Cerebellar cortex (tissue), 1 donor: Measurements from ENCODE around the gene SLC35F3.
A peak's percentile ranks its signal among the peaks of the same experiment; 100 is the strongest.
"Not testable (repeated sequence)": the region's sequence is repeated elsewhere in the genome, so short reads cannot be mapped to it uniquely, and the experiment has no call there.

Source experiments
- DNase-seq: peaks from one replicate; pipeline ENCODE4 v3.0.0-alpha.2; 2015; ENCODE audit warnings: low spot score

Gene SLC35F3

DNA sequence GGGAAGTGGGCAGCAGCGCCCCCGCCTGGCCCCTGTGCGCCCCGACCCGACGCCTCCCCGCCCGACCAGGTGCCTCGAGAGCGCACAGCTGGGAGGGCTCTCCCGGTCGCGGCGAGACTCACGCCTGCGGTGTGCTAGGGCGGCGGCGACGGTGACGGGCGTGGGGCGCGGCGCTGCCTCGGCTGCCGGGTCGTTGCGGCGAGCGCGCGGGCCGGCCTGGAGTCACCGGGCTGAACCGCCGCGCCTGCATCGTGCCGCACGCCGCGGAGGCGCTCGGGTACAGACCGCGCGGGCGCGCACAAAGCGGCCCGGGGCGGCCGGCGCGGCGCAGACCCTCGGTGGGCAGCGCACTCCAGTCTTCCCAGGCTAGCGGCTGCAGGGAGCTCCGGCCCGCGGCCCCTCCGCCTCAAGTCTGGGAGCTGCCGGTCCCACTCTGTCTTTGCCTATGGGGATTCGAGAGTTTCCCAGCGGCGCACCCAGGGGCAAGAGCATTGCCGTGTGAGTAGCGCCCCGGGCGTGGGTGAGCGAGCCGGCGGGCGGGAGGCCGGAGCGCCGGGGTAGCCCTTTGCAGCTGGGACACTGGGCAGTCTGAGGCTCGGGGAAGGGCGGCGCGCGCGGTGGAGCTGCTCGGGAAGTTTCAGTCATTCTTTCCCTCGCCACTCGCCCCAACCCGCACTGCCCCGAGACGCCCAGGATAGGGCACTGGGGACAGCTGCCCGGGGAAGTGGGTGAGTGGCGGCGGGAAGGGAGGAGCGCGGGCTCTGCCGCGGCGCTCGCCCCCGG, at the start of gene SLC35F3:
TSS of gene SLC35F3 (plus strand) at position 44 of the 783 bp plus-strand sequence.
- peak; percentile 16 for DNase-seq

DNA sequence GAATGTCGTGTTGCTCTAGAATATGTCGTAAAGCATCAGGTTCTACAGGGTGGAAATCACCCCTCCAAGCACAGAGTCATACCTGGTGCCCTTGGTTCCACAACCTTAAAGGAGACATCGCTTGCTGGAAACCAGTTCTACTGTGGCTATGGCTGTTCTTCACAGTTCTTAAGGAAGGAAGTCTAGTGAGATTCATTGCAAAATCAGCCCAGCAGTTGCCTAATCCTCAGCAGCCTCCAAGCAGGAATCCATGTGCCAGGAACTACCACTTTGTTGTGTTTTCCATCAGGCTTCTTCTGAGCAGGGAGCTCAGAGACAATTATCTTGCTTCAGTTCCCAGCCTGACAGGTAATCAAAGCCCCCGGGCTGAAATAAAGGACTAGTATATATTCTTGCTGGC, 45.0 kb upstream of the SLC35F3 start:
- DNase-seq, result no peak

DNA sequence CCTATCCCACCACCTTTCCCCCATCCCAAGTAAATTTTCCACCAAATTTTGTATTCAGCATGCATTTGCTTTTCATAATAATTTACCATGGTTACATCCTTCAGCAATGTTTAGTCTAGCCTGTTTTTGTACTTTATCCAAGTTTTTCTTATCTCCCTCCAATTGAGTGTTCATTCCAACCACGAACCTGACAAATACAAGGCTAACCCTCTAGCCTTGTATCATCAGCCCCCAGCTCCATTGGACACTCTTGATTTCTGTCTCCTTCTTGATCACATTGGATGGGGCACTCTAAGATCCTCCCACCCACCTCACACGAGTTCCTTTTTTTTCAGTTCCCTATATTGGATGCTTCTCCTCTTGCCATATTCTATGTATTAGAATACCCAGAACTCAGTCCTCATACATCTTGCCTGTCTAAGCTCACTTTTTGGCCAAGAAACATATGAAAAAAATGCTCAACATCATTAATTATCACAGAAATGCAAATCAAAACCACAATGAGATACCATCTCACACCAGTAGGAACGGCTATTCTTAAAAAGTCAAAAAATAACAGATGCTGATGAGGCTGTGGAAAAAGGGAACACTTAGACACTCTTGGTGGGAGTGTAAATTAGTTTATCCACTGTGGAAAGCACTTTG, 40.5 kb upstream of the SLC35F3 start:
- DNase-seq, result no peak

DNA sequence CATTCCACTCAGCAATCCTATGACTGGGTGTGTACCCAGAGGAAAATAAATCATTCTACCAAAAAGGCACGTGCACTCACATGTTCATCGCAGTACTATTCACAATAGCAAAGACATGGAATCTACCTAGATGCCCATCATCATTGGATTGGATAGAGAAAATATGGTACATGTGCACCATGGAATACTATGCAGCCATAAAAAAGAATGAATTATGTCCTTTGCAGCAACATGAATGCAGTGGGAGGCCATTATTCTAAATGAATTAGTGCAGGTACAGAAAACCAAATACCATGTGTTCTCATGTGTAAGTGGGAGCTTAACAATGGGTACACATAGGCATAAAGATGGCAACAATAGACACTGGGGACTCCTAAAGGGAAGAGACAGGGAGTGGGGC, 39.9 kb upstream of the SLC35F3 start:
- DNase-seq, result no peak

- DNase-seq, result no peak
Measured at GRCh38 chr1:233865216-233865615, 39.3 kb upstream of the SLC35F3 start.

DNA sequence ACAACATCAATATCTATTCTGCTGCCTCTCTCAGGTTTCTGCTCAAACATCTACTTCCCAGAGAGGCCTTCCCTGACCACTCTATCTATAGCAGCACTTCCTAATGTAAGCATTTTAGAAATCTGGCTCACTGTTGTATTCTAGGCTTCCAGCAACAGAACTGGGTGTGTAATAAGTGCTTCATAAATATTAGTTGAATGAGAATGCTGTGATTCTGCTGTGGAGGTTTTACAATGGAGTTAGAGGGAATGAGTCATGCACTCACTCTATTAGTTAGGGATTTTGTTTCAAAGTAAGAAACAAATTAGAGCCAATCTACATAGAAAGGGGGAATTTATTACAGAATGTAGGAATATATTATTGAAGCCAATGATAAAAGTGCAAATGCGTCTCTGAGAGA, 38.6 kb upstream of the SLC35F3 start:
- no peak for DNase-seq

DNA sequence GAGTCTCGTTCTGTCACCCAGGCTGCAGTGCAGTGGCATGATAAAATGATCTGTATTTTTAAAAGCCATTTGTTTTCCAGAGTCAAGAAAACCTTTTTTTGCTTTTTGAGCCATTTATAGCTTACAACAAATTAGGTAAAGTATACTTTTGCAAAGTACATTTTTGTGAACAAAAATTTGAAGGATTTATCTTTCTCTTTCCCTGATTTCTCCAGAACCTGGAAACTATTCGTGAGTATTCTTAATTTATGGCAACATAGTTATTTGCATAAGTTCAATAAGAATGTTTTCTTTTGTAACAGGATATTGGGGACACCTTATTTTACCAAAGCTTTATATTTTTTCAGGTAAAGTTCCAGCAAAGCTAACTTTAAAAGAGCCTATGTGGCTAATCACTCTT, 37.4 kb upstream of the SLC35F3 start:
- DNase-seq, result no peak

GRCh38 chr1:233868461-233868860, 36.0 kb upstream of the SLC35F3 start:
- no peak for DNase-seq

GRCh38 chr1:233869680-233870079, 34.8 kb upstream of the SLC35F3 start:
- DNase-seq, result no peak

DNA sequence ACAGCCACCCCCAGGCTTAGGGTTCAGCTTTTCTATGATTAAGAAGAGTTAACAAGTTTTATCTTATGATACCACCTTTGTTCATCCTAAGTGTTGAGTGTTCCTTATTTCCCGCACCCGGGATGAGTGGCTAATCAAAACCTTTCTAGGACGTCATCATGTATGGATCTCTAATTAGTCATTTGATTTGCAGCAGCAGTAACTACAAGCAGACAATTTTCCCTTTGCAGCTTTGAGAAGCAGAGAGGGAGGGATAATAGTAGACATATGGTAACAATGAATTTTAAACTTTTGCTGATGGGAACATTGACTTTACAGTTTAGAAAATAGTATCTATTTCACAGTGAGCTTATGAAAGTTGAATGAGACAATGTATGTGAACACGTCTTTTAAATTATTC, 30.8 kb upstream of the SLC35F3 start:
- no peak for DNase-seq

DNA sequence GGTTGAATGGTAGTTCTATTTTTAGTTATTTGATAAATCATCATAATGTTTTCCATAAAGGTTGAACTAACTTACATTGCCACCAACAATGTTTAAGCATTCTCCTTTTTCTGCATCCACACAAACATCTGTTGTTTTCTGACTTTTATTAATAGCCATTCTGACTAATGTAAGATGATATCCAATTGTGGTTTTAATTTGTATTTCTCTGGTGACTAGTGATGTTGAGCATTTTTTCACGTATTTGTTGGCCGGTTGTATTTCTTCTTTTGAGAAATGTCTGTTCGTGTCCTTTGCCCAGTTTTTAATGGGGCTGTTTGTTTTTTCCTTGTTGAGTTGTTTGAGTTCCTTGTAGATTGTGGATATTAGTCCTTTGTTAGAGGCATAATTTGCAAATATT, 24.6 kb upstream of the SLC35F3 start:
- DNase-seq, result no peak

DNA sequence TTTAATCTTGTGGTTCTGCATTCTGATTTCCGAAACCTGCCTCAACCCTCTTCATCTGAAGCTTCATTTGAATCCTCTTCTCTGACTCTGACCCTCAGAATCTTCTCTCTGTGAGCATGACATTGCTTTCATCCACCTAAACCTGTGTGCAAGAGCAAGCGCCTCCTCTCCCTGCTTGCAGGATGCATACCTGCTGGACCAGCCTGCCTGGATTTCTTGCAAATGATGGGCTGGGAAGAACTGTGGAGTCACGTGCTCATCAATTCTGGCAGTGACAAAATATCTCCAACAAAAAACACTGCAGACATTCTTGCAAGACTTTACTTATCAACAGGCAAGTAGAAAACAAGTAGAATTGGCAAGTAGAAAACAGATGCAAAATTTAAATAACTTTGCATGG, 20.8 kb upstream of the SLC35F3 start:
- DNase-seq, result no peak

DNA sequence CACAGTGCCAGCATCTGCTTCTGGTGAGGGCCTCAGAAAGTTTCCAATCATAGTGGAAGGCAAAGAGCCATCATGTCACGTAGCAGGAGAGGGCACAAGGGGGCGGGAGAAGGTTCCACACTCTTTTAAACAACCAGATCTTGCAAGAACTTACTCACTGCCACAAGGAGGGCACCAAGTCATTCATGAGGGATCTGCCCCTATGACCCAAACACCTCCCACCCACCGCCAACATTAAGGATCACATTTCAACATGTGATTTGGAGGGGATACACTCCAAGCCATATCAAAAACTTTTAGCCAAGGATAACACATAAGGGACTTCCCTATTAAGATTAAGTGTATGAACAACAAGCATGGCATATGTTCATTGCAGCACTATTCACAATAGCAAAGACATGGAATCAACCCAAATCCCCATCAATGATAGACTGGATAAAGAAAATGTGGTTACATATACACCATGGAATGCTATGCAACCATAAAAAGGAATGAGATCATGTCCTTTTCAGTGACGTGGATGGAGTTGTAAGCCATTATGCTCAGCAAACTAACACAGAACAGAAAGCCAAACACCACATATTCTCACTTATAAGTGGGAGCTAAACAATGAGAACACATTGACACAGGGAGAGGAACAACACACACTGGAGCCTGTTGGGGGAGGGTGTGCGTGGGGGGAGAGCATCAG, 19.9 kb upstream of the SLC35F3 start:
- DNase-seq, result no peak

- peak; percentile 5 for DNase-seq
Measured at GRCh38 chr1:233885196-233885920, 19.1 kb upstream of the SLC35F3 start.

GRCh38 chr1:233891151-233891550, 13.3 kb upstream of the SLC35F3 start:
- DNase-seq, result not testable (repeated sequence)

DNA sequence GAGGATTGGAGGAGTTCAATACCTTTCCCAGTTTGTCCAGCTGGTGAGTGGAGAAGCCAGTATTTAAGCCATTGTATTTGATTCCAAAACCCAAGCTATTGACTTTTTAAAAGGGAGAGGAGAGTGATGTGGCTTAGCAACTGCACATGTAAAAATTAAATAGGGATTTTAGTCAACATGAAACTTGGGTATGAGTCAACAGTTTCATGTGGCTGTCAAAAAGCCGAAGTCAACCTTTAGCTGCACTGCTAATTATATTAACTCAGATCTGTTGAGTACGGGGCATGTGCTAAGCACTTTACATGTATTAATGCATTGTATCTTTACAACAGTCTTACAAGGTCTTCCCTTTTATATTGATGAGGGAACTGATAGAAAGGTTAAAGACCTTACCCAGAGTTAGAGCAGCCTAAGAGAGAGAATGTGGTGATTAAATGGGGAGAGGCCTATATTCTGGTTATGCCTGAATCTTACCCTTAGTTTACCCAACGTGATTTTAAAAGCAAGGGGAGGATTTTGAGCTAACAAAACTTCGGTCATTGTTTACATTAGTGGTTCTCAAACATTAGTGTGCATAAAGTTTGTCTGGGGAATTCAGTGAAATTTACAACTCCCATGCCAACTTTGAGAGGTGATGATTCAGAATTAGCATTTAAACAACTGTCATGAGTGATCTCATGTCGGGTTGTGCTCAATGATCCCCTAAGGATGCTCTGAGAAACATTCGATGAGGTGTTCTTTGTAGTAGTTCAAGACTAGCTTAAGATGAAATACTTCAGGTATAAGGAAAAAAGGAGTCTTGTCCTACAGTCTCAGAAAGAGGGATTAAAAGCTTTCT, 6.9 kb upstream of the SLC35F3 start:
- no peak for DNase-seq

DNA sequence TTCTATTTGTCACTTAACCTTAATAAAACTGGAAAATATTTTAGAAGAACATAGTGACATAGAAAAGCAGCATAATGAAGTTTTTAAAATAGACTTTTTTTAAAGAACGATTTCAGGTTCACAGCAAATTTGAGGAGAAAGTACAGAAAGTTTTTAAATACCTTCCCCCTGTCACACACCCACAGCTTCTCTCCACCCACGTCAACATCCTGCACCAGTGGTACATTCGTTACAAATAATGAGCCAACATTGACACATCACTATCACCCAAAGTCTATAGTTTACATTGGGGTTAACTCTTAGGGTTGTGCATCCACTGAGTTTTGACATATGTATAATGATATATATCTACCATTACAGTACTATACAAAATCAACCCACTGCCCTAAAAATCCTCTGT, 3.0 kb upstream of the SLC35F3 start:
- no peak for DNase-seq

DNA sequence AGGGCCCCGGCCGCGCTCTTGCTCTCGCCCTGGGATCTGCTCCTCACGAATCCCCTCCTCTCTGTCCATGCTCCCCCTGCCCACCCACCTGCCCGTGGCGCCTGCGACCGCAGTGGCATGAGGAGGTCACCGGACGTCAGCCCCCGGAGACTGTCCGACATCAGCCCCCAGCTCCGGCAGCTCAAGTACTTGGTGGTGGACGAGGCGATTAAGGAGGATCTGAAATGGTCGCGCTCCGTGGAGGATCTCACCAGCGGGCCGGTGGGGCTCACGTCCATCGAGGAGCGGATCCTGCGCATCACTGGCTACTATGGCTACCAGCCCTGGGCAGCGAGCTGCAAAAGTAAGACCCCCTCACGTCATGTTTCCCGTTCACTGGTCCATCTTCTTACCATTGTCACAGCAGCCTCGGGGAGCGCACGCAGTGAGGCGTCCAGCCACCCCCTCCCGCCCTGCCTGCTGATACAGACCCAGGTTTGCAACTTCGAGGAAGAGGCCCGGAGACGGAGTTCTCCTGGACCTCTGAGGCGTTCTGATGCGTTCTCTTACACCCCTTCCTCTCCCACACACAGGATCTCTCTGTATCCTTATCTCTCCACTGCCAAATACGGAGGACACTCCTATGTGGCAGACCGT, 1.1 kb downstream of the SLC35F3 start:
- DNase-seq, result peak; percentile 8

- DNase-seq, result peak; percentile 43
Measured at GRCh38 chr1:233907151-233907550, 2.7 kb downstream of the SLC35F3 start.

- DNase-seq, result no peak
Measured at GRCh38 chr1:233908092-233908491, 3.6 kb downstream of the SLC35F3 start.

GRCh38 chr1:233909195-233909594, 4.7 kb downstream of the SLC35F3 start:
- peak; percentile 15 for DNase-seq
